T-cell (primary cell): ENCODE measurements around the gene FUBP1. TPM values are rescaled to one million over a fixed set of nuclear protein-coding genes. Genes with fewer than 3 reads are reported as not detected.
"Not testable (repeated sequence)": the region's sequence is repeated elsewhere in the genome, so short reads cannot be mapped to it uniquely, and the experiment has no call there.

Experiments
- ATAC-seq, 4 experiments: fragments of 200-7000 bp in 3 of 4; fragments of 150-1000 bp in 1 of 4; cut with Tn5 transposase; replicated peaks in 1 of 4; 1 replicate in 3 of 4; 2 replicates in 1 of 4; pipeline ENCODE4 v1.10.0; 2021; ENCODE audit warnings: moderate library complexity in 3 of 4, mild to moderate bottlenecking in 2 of 4, moderate number of reproducible peaks in 1 of 4
- CTCF ChIA-PET, 2 donors: fragments of 300-600 bp; sonication (Branson Sonifier 250); formaldehyde crosslinking; loops; one replicate each; lab custom pipeline; 2022; ENCODE audit warnings: antibody characterized with exemption in 2 of 2; lab: Charles Lee
- POLR2A ChIA-PET, 2 donors: fragments of 300-600 bp; sonication (Branson Sonifier 250); formaldehyde crosslinking; loops; one replicate each; lab custom pipeline; 2022; ENCODE audit warnings: antibody characterized with exemption in 2 of 2; lab: Charles Lee
- DNase-seq, 35 experiments: peaks; one replicate each; pipeline versions ENCODE4 v3.0.0 to v3.0.0-alpha.2; 2013 to 2023
- H3K27ac ChIP-seq: one replicate; pipeline ENCODE4 v1.5.1; 2013; ENCODE audit warnings: low read length
- H3K27me3 ChIP-seq, 2 experiments: replicated peaks in 1 of 2; 1 replicate in 1 of 2; 2 replicates in 1 of 2; pipeline versions ENCODE4 v1.6.1 to v1.7.0; 2013; ENCODE audit warnings: low read length in 1 of 2, mixed read lengths in 1 of 2; ENCODE audit not compliant: control insufficient read depth in 2 of 2, insufficient read depth in 2 of 2; ENCODE audit errors: extremely low read depth in 1 of 2
- H3K36me3 ChIP-seq, 2 donors: 1 replicate in 1 of 2; 2 replicates in 1 of 2; pipeline versions ENCODE4 v1.6.1 to v1.7.0; 2013; ENCODE audit warnings: low read length in 1 of 2; ENCODE audit not compliant: control insufficient read depth in 2 of 2, insufficient read depth in 1 of 2; ENCODE audit errors: extremely low read depth in 1 of 2
- H3K4me1 ChIP-seq, 2 experiments: 1 replicate in 1 of 2; 2 replicates in 1 of 2; pipeline versions ENCODE4 v1.6.1 to v1.7.0; 2013; ENCODE audit warnings: low read length in 2 of 2, mixed read lengths in 1 of 2; ENCODE audit not compliant: insufficient read depth in 2 of 2, control insufficient read depth in 1 of 2; ENCODE audit errors: extremely low read depth in 1 of 2
- H3K4me3 ChIP-seq, 2 donors: 1 replicate in 1 of 2; 2 replicates in 1 of 2; pipeline versions ENCODE4 v1.5.1 to v1.7.0; 2013; ENCODE audit warnings: mild to moderate bottlenecking in 2 of 2, low read length in 1 of 2, moderate library complexity in 1 of 2; ENCODE audit not compliant: control insufficient read depth in 1 of 2; ENCODE audit errors: extremely low read depth in 1 of 2
- H3K9me3 ChIP-seq: 2 replicates; pipeline ENCODE4 v1.7.0; 2013
- H3K27ac Mint-ChIP-seq, 2 donors: one replicate each; pipeline ENCODE4 v1.8.0; 2020 to 2021; ENCODE audit warnings: mild to moderate bottlenecking in 2 of 2, mixed read lengths in 2 of 2
- H3K27me3 Mint-ChIP-seq, 2 donors: one replicate each; pipeline ENCODE4 v1.8.0; 2021 to 2022; ENCODE audit warnings: mixed read lengths in 2 of 2
- H3K36me3 Mint-ChIP-seq: one replicate; pipeline ENCODE4 v1.8.0; 2021; ENCODE audit warnings: mixed read lengths
- H3K4me1 Mint-ChIP-seq, 3 donors: one replicate each; pipeline ENCODE4 v1.8.0; 2020 to 2022; ENCODE audit warnings: mixed read lengths in 3 of 3, mild to moderate bottlenecking in 1 of 3
- H3K4me3 Mint-ChIP-seq, 3 donors: one replicate each; pipeline ENCODE4 v1.8.0; 2020 to 2022; ENCODE audit warnings: mild to moderate bottlenecking in 3 of 3, mixed read lengths in 3 of 3, moderate library complexity in 3 of 3
- H3K9me3 Mint-ChIP-seq, 3 donors: one replicate each; pipeline ENCODE4 v1.8.0; 2020 to 2022; ENCODE audit warnings: mixed read lengths in 3 of 3
- WGBS: methylation state at CpG from one replicate; pipeline ENCODE4 v1.1.5; 2013; ENCODE audit warnings: missing lambda C conversion rate; ENCODE audit not compliant: insufficient coverage; 5-methylcytosine and 5-hydroxymethylcytosine counted together
- total RNA-seq, 35 experiments: library from RNA in 6 of 35; stranded (reverse) in 6 of 35; fragments of 120-200 nt in 1 of 35; gene quantifications; one replicate each; pipeline versions ENCODE4 v1.2.1 to v1.2.4 and lab custom pipeline; 2013 to 2026

Gene FUBP1
- total RNA-seq, 5 donors from 2014 or later (not counting 1 experiment from before 2014, with no cell fraction given) = 180 to 224 (median 194) TPM

- ChIA-PET CTCF (no interaction called here), POLR2A (no interaction called here)
- Mint-ChIP-seq H3K9me3 (no peaks in the 10 kb centered on the region), H3K27ac (no peak overlapping the region), H3K4me1 (peaks cover 0 to 14% (median 0%) of the 10 kb centered on the region in 3 donors), H3K36me3 (no peaks in the 10 kb centered on the region), H3K27me3 (no peaks in the 10 kb centered on the region), H3K4me3 (no peak overlapping the region)
- no peak overlapping the region for H3K27ac ChIP-seq
- no peaks in the 10 kb centered on the region for H3K4me1 ChIP-seq
- H3K9me3 ChIP-seq = no peaks in the 10 kb centered on the region
- peaks cover 0 to 7% of the 10 kb centered on the region in 2 experiments for H3K27me3 ChIP-seq
- ATAC-seq = no peak
- no CpG with 5 or more reads among the region's 1 CpG for WGBS
- no peaks in the 10 kb centered on the region for H3K36me3 ChIP-seq
- H3K4me3 ChIP-seq = no peak overlapping the region
- no peak for DNase-seq
Observed at GRCh38 chr1:77925518-77925917, 53.4 kb downstream of the FUBP1 start.

GRCh38 chr1:77918918-77919317 is 60.0 kb downstream of the FUBP1 start:
- not testable (repeated sequence) for H3K27me3 Mint-ChIP-seq, H3K9me3 Mint-ChIP-seq, H3K9me3 ChIP-seq, ATAC-seq, H3K4me1 Mint-ChIP-seq, H3K36me3 ChIP-seq, H3K4me3 Mint-ChIP-seq, H3K27ac ChIP-seq, H3K4me1 ChIP-seq, H3K4me3 ChIP-seq, DNase-seq, H3K36me3 Mint-ChIP-seq, H3K27me3 ChIP-seq, H3K27ac Mint-ChIP-seq
- no CpG with 5 or more reads among the region's 5 CpGs for WGBS
- CTCF ChIA-PET = interaction anchor here in 1 of 2 donors (0.6 kb wide), 1 partner anchor 1508 kb away, joined by 3 read pairs; no protein-coding TSS in a partner anchor
- POLR2A ChIA-PET = interaction anchor here in 1 of 2 donors (0.6 kb wide), 1 partner anchor 78 kb away, joined by 6 read pairs; no protein-coding TSS in a partner anchor

GRCh38 chr1:77910116-77910515 is 68.8 kb downstream of the FUBP1 start:
- Histone ChIP-seq H3K27ac (no peak overlapping the region), H3K4me1 (no peaks in the 10 kb centered on the region), H3K4me3 (no peak overlapping the region), H3K27me3 (no peaks in the 10 kb centered on the region), H3K36me3 (no peaks in the 10 kb centered on the region), H3K9me3 (no peaks in the 10 kb centered on the region)
- Mint-ChIP-seq H3K36me3 (no peaks in the 10 kb centered on the region), H3K4me1 (no peaks in the 10 kb centered on the region), H3K27ac (no peak overlapping the region), H3K4me3 (no peak overlapping the region), H3K9me3 (no peaks in the 10 kb centered on the region), H3K27me3 (peaks cover 0 to 2% of the 10 kb centered on the region in 2 donors)
- DNase-seq = no peak
- ChIA-PET CTCF (no interaction called here), POLR2A (no interaction called here)
- ATAC-seq = no peak
- 100% methylated on average over 2 of the region's 4 CpGs for WGBS

DNA sequence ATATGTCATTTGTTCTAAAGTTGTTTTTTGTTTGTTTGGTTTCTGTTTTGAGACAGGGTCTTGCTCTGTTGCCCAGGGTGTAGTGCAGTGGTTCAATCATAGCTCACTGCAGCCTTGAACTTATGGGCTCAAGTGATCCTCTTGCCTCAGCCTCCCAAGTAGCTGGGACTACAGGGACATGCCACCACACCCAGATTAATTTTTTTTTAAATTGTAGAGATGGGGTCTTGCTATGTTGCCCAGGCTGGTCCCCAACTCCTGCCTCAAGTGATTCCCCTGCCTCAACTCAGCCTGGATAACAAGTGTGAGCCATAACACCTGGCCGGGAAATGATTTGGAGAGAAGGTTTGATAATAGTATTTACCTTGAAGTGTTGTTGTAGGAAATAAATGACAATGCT is 72.2 kb downstream of the FUBP1 start:
- no peak for ATAC-seq
- H3K4me1 Mint-ChIP-seq = no peaks in the 10 kb centered on the region
- WGBS = no CpG with 5 or more reads among the region's 1 CpG

DNA sequence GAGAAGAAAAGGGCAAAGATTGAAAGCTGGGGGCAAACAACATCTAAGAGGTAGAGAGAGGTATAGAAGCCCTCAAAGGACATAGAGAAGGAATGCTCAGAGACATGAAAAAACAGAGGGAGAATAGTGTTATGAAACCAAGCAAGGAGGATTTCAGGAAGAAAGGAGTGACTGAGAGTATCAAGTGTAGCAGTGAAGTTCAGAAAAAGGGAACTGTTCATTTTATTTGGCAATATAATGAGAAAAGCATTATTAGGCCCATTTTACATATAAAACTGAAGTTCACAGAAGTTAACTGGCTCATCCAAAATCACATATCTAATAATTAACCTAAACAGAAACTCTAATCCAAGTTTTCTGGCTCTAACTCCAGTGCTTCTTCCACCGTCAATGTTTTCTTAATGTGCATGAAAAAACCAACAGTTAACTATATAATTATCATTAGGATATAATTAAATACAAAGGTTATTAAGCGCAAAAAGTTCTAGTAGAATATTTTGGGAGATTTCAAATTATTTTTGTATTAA is 72.8 kb downstream of the FUBP1 start:
- H3K27me3 ChIP-seq = no peaks in the 10 kb centered on the region
- Mint-ChIP-seq H3K4me1 (no peaks in the 10 kb centered on the region), H3K27ac (no peak overlapping the region), H3K9me3 (no peaks in the 10 kb centered on the region), H3K27me3 (peaks cover 0 to 2% of the 10 kb centered on the region in 2 donors), H3K4me3 (no peak overlapping the region), H3K36me3 (no peaks in the 10 kb centered on the region)
- H3K27ac ChIP-seq = no peak overlapping the region
- ATAC-seq = no peak
- no peaks in the 10 kb centered on the region for H3K9me3 ChIP-seq
- DNase-seq = no peak
- no peaks in the 10 kb centered on the region for H3K36me3 ChIP-seq
- ChIA-PET CTCF (no interaction called here), POLR2A (interaction anchor here (0.6 kb wide), 2 partner anchors 43 to 748 kb away, joined by 4 to 5 read pairs; no protein-coding TSS in a partner anchor)
- WGBS = no CpG with 5 or more reads among the region's 2 CpGs
- H3K4me1 ChIP-seq = no peaks in the 10 kb centered on the region
- no peak overlapping the region for H3K4me3 ChIP-seq

More for the DNA sequence above, 72.2 kb downstream of the FUBP1 start:
- H3K36me3 Mint-ChIP-seq = no peaks in the 10 kb centered on the region
- DNase-seq = no peak
- Histone ChIP-seq H3K36me3 (no peaks in the 10 kb centered on the region), H3K4me3 (no peak overlapping the region), H3K4me1 (no peaks in the 10 kb centered on the region), H3K27ac (no peak overlapping the region), H3K27me3 (no peaks in the 10 kb centered on the region), H3K9me3 (no peaks in the 10 kb centered on the region)
- CTCF ChIA-PET = no interaction called here
- peaks cover 0 to 2% of the 10 kb centered on the region in 2 donors for H3K27me3 Mint-ChIP-seq
- POLR2A ChIA-PET = no interaction called here
- no peak overlapping the region for H3K4me3 Mint-ChIP-seq
- no peak overlapping the region for H3K27ac Mint-ChIP-seq
- no peaks in the 10 kb centered on the region for H3K9me3 Mint-ChIP-seq

DNA sequence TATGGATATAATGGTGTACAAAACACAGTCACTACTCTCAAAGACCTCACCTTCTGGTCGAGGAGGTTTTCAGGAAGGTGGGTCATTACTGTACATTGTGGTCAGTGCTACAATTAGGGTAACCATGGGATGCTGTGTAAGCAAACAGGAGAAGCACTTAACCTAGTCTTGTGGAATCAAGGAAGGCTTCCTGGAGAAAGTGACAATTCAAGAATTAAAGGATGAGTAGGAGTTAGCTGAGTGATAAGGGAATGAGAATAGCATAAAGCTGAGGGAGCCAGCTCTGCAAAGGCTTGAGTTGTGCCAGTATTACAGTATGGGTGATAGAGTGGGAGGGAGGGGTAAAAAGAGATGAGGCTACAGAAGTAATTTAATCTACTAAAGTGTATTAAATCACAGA is 73.3 kb downstream of the FUBP1 start:
- ATAC-seq (no peak), DNase-seq (no peak)
- H3K36me3 ChIP-seq = no peaks in the 10 kb centered on the region
- WGBS = no CpG with 5 or more reads among the region's 1 CpG
- H3K27me3 ChIP-seq = no peaks in the 10 kb centered on the region
- no peaks in the 10 kb centered on the region for H3K4me1 ChIP-seq
- ChIA-PET POLR2A (interaction anchor here (0.6 kb wide), 2 partner anchors 43 to 748 kb away, joined by 4 to 5 read pairs; no protein-coding TSS in a partner anchor), CTCF (no interaction called here)
- H3K27me3 Mint-ChIP-seq = peaks cover 0 to 2% of the 10 kb centered on the region in 2 donors
- H3K4me1 Mint-ChIP-seq = no peaks in the 10 kb centered on the region
- no peak overlapping the region for H3K27ac ChIP-seq
- H3K9me3 Mint-ChIP-seq = no peaks in the 10 kb centered on the region
- no peak overlapping the region for H3K4me3 Mint-ChIP-seq
- no peak overlapping the region for H3K27ac Mint-ChIP-seq
- H3K4me3 ChIP-seq = no peak overlapping the region
- no peaks in the 10 kb centered on the region for H3K36me3 Mint-ChIP-seq
- H3K9me3 ChIP-seq = no peaks in the 10 kb centered on the region
